ENCODE results near the gene SERPINA1. TPM values are rescaled to one million over a fixed set of nuclear protein-coding genes. Genes with fewer than 3 reads are reported as not detected.
A peak's percentile ranks its signal among the peaks of the same experiment; 100 is the strongest.

The SERPINA1 gene
- total RNA-seq, 1 donor from 2014 or later, result 0.13 TPM

- Histone ChIP-seq H3K4me2 (no peak overlapping the region), H3K4me3 (no peak overlapping the region), H3K36me3 (no peaks in the 10 kb centered on the region), H3K27me3 (no peaks in the 10 kb centered on the region), H3K27ac (no peak overlapping the region), H3F3A (ENCODE audit: low read depth) (no peaks in the 10 kb centered on the region), H3K79me2 (ENCODE audit: low read depth) (no peaks in the 10 kb centered on the region), H3K9ac (no peak overlapping the region), H4K20me1 (ENCODE audit: low read depth) (no peaks in the 10 kb centered on the region), H2AFZ (replicated peaks) (no peak overlapping the region), H3K4me1 (no peaks in the 10 kb centered on the region), H3K9me3 (ENCODE audit: low read depth) (no peaks in the 10 kb centered on the region)
- Mint-ChIP-seq H3K9me3 (no peaks in the 10 kb centered on the region), H3K4me1 (peaks cover 15% of the 10 kb centered on the region), H3K4me3 (no peak overlapping the region), H3K27ac (peak overlapping the region; percentile 38), H3K27me3 (ENCODE audit: insufficient read depth, low read depth) (no peaks in the 10 kb centered on the region), H3K36me3 (peaks cover 2% of the 10 kb centered on the region)
- DNase-seq (ENCODE audit: low spot score), result no peak
- TF ChIP-seq EZH2 (IDR thresholded peaks at IDR 0.05) (no peak), EZH2phosphoT487 (IDR thresholded peaks at IDR 0.05) (no peak), CTCF (IDR thresholded peaks at IDR 0.05) (no peak)
Measured at GRCh38 chr14:94382716-94383596, 5.4 kb downstream of the SERPINA1 start.

- Mint-ChIP-seq H3K9me3 (no peaks in the 10 kb centered on the region), H3K4me1 (peaks cover 15% of the 10 kb centered on the region), H3K4me3 (no peak overlapping the region), H3K27ac (no peak overlapping the region), H3K36me3 (peaks cover 2% of the 10 kb centered on the region), H3K27me3 (ENCODE audit: insufficient read depth, low read depth) (no peaks in the 10 kb centered on the region)
- no peak overlapping the region for H3K9ac ChIP-seq
- no peaks in the 10 kb centered on the region for H3K79me2 ChIP-seq (ENCODE audit: low read depth)
- DNase-seq (ENCODE audit: low spot score), result no peak
- H4K20me1 ChIP-seq (ENCODE audit: low read depth), result no peaks in the 10 kb centered on the region
- no peak overlapping the region for H3K4me3 ChIP-seq
- H3K9me3 ChIP-seq (ENCODE audit: low read depth), result no peaks in the 10 kb centered on the region
- no peak for TF ChIP-seq CTCF (IDR thresholded peaks at IDR 0.05)
- no peak for TF ChIP-seq EZH2 (IDR thresholded peaks at IDR 0.05)
- TF ChIP-seq EZH2phosphoT487 (IDR thresholded peaks at IDR 0.05), result no peak
- H3K27ac ChIP-seq, result no peak overlapping the region
- H3K4me1 ChIP-seq, result no peaks in the 10 kb centered on the region
- H3K27me3 ChIP-seq, result no peaks in the 10 kb centered on the region
- no peaks in the 10 kb centered on the region for H3F3A ChIP-seq (ENCODE audit: low read depth)
- H2AFZ ChIP-seq (replicated peaks), result no peak overlapping the region
- H3K4me2 ChIP-seq, result no peak overlapping the region
- H3K36me3 ChIP-seq, result no peaks in the 10 kb centered on the region
Measured at GRCh38 chr14:94382099-94382715, 6.2 kb downstream of the SERPINA1 start.

GRCh38 chr14:94381149-94382030, 7.0 kb downstream of the SERPINA1 start:
- Histone ChIP-seq H3K4me1 (no peaks in the 10 kb centered on the region), H3K27me3 (no peaks in the 10 kb centered on the region), H3F3A (ENCODE audit: low read depth) (no peaks in the 10 kb centered on the region), H3K4me3 (no peak overlapping the region), H3K27ac (no peak overlapping the region), H4K20me1 (ENCODE audit: low read depth) (no peaks in the 10 kb centered on the region), H3K36me3 (no peaks in the 10 kb centered on the region), H2AFZ (replicated peaks) (no peak overlapping the region), H3K9me3 (ENCODE audit: low read depth) (no peaks in the 10 kb centered on the region), H3K4me2 (no peak overlapping the region), H3K79me2 (ENCODE audit: low read depth) (no peaks in the 10 kb centered on the region), H3K9ac (no peak overlapping the region)
- Mint-ChIP-seq H3K27me3 (ENCODE audit: insufficient read depth, low read depth) (no peaks in the 10 kb centered on the region), H3K36me3 (peaks cover 2% of the 10 kb centered on the region), H3K9me3 (no peaks in the 10 kb centered on the region), H3K4me3 (no peak overlapping the region), H3K4me1 (peaks cover 14% of the 10 kb centered on the region), H3K27ac (no peak overlapping the region)
- TF ChIP-seq EZH2phosphoT487 (IDR thresholded peaks at IDR 0.05), result no peak
- TF ChIP-seq EZH2 (IDR thresholded peaks at IDR 0.05), result no peak
- TF ChIP-seq CTCF (IDR thresholded peaks at IDR 0.05), result no peak
- DNase-seq (ENCODE audit: low spot score), result no peak
